ENCODE results near the gene CBL. TPM values are rescaled to one million over a fixed set of nuclear protein-coding genes. Genes with fewer than 3 reads are reported as not detected.

CBL gene
- total and polyA plus RNA-seq, 10 of the 15 experiments (the other 5 are each of a cell fraction or from before 2014, with no cell fraction given): 3.9 to 27.1 (median 9.5) TPM

DNA sequence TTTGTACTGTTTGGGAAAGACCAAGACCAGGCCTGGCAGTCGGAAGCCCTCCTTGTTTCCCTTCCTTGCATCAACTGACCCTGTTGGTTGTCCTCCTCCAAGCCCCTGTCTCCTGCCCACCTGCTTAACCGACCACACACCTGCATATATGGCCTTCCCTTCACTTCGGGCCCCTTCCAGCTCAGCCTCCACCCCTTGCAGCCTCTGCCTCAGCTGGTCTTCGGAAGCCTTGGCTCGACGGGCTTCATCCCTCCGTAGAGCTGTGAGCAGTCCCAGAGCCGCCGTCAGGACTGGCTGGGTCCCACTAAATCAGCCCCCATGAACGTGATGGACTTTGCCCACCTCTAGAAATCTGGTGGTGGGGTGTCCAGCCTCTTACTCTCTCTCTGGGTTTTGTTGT, 12.5 kb upstream of the CBL start:
- FAIRE-seq (no peak), ATAC-seq (no peak), DNase-seq (ENCODE audit: low read depth, low spot score) (no peak)
- no peak overlapping the region for H3K4me2 ChIP-seq (ENCODE audit: control insufficient read depth, insufficient read depth)
- ChIA-PET SMC1A (ENCODE audit: uncharacterized antibody, unreplicated experiment) (no interaction called here), POLR2A (interaction anchor here (0.6 kb wide), 1 partner anchor 87 kb away, joined by 4 read pairs; no protein-coding TSS in a partner anchor), CTCF (interaction anchor here (0.6 kb wide), 1 partner anchor 157 kb away, joined by 3 read pairs; no protein-coding TSS in a partner anchor), RAD21 (ENCODE audit: unreplicated experiment) (no interaction called here)
- no peak overlapping the region for H3K9ac ChIP-seq (ENCODE audit: control insufficient read depth, insufficient read depth, low read length)
- TF ChIP-seq MYC (IDR thresholded peaks at IDR 0.05; ENCODE audit: insufficient read depth, insufficient read length, insufficient replicate concordance, low read length, severe bottlenecking): no peak
- no peak for TF ChIP-seq TBL1XR1 (IDR thresholded peaks at IDR 0.05; ENCODE audit: low read depth, low read length)
- no peak for TF ChIP-seq YBX1 (IDR thresholded peaks at IDR 0.05)
- no peak for TF ChIP-seq JUNB (IDR thresholded peaks at IDR 0.05)
- TF ChIP-seq MEF2B (IDR thresholded peaks at IDR 0.05; ENCODE audit: partially characterized antibody, poor library complexity, severe bottlenecking): no peak
- TF ChIP-seq, protein P1, sequence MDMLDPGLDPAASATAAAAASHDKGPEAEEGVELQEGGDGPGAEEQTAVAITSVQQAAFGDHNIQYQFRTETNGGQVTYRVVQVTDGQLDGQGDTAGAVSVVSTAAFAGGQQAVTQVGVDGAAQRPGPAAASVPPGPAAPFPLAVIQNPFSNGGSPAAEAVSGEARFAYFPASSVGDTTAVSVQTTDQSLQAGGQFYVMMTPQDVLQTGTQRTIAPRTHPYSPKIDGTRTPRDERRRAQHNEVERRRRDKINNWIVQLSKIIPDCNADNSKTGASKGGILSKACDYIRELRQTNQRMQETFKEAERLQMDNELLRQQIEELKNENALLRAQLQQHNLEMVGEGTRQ (IDR thresholded peaks at IDR 0.05; ENCODE audit: borderline replicate concordance, low read depth, low read length): no peak
- no peak for TF ChIP-seq TAF1 (IDR thresholded peaks at IDR 0.05; ENCODE audit: borderline replicate concordance, low read depth, low read length)
- no peak for TF ChIP-seq NFIC (IDR thresholded peaks at IDR 0.05; ENCODE audit: low read depth, low read length)
- TF ChIP-seq, protein P2, sequence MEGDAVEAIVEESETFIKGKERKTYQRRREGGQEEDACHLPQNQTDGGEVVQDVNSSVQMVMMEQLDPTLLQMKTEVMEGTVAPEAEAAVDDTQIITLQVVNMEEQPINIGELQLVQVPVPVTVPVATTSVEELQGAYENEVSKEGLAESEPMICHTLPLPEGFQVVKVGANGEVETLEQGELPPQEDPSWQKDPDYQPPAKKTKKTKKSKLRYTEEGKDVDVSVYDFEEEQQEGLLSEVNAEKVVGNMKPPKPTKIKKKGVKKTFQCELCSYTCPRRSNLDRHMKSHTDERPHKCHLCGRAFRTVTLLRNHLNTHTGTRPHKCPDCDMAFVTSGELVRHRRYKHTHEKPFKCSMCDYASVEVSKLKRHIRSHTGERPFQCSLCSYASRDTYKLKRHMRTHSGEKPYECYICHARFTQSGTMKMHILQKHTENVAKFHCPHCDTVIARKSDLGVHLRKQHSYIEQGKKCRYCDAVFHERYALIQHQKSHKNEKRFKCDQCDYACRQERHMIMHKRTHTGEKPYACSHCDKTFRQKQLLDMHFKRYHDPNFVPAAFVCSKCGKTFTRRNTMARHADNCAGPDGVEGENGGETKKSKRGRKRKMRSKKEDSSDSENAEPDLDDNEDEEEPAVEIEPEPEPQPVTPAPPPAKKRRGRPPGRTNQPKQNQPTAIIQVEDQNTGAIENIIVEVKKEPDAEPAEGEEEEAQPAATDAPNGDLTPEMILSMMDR (IDR thresholded peaks at IDR 0.05 in 2 of 3, conservative IDR thresholded peaks at IDR 0.05 in 1 of 3; ENCODE audit: control insufficient read depth in 2 of 3, extremely low read depth in 1 of 3, insufficient read depth in 1 of 3, low read depth in 3 of 3, low read length in 3 of 3): no peak
- TF ChIP-seq, protein P3, sequence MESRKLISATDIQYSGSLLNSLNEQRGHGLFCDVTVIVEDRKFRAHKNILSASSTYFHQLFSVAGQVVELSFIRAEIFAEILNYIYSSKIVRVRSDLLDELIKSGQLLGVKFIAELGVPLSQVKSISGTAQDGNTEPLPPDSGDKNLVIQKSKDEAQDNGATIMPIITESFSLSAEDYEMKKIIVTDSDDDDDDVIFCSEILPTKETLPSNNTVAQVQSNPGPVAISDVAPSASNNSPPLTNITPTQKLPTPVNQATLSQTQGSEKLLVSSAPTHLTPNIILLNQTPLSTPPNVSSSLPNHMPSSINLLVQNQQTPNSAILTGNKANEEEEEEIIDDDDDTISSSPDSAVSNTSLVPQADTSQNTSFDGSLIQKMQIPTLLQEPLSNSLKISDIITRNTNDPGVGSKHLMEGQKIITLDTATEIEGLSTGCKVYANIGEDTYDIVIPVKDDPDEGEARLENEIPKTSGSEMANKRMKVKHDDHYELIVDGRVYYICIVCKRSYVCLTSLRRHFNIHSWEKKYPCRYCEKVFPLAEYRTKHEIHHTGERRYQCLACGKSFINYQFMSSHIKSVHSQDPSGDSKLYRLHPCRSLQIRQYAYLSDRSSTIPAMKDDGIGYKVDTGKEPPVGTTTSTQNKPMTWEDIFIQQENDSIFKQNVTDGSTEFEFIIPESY (IDR thresholded peaks at IDR 0.05): no peak
- no peak for TF ChIP-seq STAT1 (conservative IDR thresholded peaks at IDR 0.05)
- no peak for TF ChIP-seq EED (IDR thresholded peaks at IDR 0.05; ENCODE audit: low read depth)
- H3K9me3 ChIP-seq (replicated peaks; ENCODE audit: control insufficient read depth, insufficient read depth, low read length): no peaks in the 10 kb centered on the region
- H3K4me3 ChIP-seq: no peak overlapping the region
- H3K27ac ChIP-seq (ENCODE audit: control insufficient read depth, insufficient read depth): no peak overlapping the region
- H4K20me1 ChIP-seq (ENCODE audit: control insufficient read depth, insufficient read depth): no peaks in the 10 kb centered on the region
- H3K4me1 ChIP-seq (ENCODE audit: control insufficient read depth, insufficient read depth, low read length): no peaks in the 10 kb centered on the region
- intact Hi-C loops (cut with micrococcal nuclease; ENCODE audit: unreplicated experiment): no loop called here
- no peak overlapping the region for H2AFZ ChIP-seq (ENCODE audit: control insufficient read depth, low read depth, low read length)
- H3K36me3 ChIP-seq (ENCODE audit: control insufficient read depth in 2 of 2, insufficient read depth in 2 of 2, low read length in 1 of 2): no peaks in the 10 kb centered on the region
- H3K27me3 ChIP-seq (replicated peaks in 1 of 2; ENCODE audit: control insufficient read depth in 2 of 2, insufficient read depth in 2 of 2, low read length in 1 of 2): 0 out of 4 replicates have a peak, but pooled peaks cover 0 to 2% of the 10 kb centered on the region in 2 experiments
- BruUV-seq (replicated peaks): no TSS peak
- H3K79me2 ChIP-seq (ENCODE audit: control insufficient read depth, insufficient read depth, low read length): no peaks in the 10 kb centered on the region
- 43% methylated on average over 10 of the region's 10 CpGs for WGBS (ENCODE audit: insufficient coverage, insufficient replicate concordance, low lambda C conversion rate, missing lambda C conversion rate)
- in situ Hi-C loops (cut with MboI): no loop called here

Data from GM12878 (cell line).